GM18526 (cell line): Measurements from ENCODE around the gene TEAD3.

Experiments
- POLR2A ChIP-seq: IDR thresholded peaks from 3 replicates; pipeline ENCODE4 v1.6.1; 2011; ENCODE audit not compliant: insufficient read length; ENCODE audit errors: extremely low read depth

Gene TEAD3

GRCh38 chr6:35518566-35519312 lies 21.9 kb upstream of the TEAD3 start:
- no peak for TF ChIP-seq POLR2A

DNA sequence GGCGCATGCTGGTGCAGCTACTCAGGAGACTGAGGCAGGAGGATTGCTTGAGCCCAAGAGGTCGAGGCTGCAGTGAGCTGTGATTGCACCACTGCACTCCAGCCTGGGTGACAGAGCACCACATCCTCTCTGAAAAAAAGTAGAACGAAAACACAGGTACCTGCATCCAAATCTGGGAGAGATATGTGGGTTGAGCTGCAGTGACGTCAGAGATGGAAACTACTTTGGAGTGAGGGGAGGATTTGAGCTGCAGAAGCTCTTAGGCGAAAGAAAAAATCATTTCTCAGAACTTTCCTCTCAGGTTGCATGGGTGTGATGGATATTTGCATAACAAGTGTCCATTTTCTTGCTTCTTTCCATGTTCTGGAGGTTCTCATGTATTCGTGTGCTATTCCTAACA lies 19.8 kb upstream of the TEAD3 start:
- no peak for TF ChIP-seq POLR2A

- no peak for TF ChIP-seq POLR2A
These were observed 17.7 kb upstream of the TEAD3 start for GRCh38 chr6:35514587-35514986.

GRCh38 chr6:35512740-35513139 lies 15.9 kb upstream of the TEAD3 start, which contains the start of gene TULP1:
TSS of gene TULP1 (minus strand) at chr6:35512896. CDS start at chr6:35512858, 38 bp downstream.
- TF ChIP-seq POLR2A = no peak

DNA sequence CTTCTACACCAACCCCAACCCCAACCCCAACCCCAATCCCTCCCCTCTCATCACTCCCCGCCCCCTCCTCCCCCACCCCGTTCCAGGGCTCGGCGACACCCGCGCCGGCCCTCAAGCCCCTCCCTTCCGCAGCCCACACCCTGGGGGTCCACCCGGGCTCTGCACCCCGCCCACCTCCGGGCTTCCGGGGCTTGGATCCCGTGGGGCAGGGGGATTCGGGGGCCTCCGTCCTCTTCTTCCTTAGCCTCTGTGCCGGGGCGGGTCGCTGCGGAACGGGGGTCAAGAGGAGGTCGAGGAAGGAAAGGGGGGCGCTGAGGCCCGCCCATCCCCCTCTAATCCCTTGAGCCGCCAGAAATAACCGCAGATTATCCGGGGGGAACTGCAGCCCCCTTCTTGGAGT lies 15.1 kb upstream of the TEAD3 start:
- TF ChIP-seq POLR2A = no peak

- no peak for TF ChIP-seq POLR2A
These were observed 14.7 kb upstream of the TEAD3 start for GRCh38 chr6:35511562-35511941.

DNA sequence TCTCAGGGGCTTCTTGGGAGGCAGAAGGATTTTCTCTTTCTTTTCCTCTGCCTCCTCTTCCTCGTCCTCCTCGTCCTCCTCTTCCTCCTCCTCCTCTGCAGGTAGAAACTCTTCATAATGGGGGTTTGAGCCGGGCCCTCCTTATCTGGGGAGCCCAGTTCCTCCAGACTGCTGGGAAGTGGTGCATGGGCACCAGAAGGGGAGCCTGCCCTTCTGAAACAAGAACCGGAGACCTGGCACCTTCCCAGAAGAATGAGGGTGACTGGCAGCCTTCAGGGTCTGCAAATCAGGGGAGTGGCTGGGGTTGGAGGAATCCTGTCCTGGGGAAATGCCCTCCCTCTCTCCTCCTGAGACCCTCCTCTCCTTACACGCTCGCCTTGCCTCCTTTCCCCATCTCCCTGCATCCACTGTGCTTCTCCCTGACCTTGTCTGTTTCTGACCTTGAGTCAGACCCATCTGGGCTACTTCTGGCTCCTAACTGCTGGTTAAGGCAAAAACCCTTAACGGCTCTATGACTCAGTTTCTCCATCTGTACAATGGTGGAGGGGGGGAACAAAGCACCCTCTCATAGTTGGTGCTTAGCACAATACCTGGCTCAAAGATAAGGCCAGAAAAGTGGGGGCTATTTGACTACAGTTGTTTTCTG lies 14.2 kb upstream of the TEAD3 start:
- TF ChIP-seq POLR2A = no peak

- no peak for TF ChIP-seq POLR2A
These were observed 11.7 kb upstream of the TEAD3 start for GRCh38 chr6:35508542-35508941.

- no peak for TF ChIP-seq POLR2A
These were observed 11.1 kb upstream of the TEAD3 start for GRCh38 chr6:35508027-35508426.

DNA sequence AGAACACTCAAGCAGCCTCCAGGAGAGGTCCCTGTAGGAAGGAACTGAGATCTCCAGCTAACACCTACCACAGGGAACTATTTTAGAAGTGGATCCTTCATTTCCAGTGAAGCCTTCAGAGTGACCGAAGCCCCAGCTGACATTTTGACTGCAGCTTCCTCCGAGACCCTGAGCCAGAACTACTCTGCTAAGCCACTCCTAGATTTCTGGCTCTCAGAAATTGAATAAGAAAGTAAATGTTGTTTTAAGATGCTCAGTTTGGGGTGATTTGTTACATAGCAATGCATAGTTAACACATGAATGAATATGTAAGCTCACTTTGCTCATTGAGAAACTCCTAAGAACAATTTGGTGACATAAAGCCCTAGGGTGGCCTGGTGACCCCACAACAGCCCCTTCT lies 10.3 kb upstream of the TEAD3 start:
- TF ChIP-seq POLR2A = no peak

- TF ChIP-seq POLR2A = no peak
These were observed 9.7 kb upstream of the TEAD3 start for GRCh38 chr6:35506536-35506935.

DNA sequence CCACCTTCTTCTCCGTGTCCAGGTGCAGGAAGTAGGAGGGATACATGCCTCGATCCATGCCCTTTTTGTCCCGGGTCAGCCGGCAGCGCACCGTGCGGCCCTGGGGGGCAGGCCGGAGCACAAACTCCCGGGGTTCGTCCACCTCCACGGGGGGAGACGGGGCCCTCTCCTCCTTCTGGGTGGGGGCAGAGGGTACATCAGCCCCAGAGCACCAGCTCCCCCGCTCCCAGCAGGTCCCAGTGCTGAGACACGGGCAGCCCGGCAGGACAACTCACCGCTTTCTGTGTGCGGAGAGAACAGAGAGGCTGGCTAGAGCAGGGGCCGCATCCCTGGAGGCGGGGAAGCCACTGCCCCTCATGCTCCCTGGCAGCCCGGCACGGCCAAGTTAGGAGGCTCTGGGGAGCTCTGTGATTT lies 9.1 kb upstream of the TEAD3 start:
- no peak for TF ChIP-seq POLR2A

GRCh38 chr6:35503534-35503933 lies 6.7 kb upstream of the TEAD3 start:
- no peak for TF ChIP-seq POLR2A

DNA sequence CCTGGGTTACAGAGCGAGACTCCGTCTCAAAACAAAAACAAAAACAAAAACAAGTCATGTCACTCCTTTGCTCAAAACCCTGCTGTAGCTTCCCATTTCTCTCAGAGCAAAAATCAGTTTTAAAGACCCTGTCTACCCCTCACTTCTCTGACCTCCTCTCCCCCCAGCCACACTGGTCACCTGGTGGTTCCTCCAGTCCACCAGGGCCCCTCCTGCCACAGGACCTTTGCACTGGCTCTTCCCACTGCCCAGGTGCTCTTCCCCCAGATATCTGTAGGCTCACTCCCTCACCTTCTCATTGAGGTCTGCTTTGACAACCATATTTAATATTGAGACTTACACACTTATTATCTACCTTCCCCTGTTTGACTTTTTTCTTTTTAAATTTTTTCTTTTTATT lies 4.9 kb upstream of the TEAD3 start:
- TF ChIP-seq POLR2A = no peak

GRCh38 chr6:35500782-35501181 lies 3.9 kb upstream of the TEAD3 start:
- TF ChIP-seq POLR2A = no peak

- TF ChIP-seq POLR2A = no peak
These were observed 2.5 kb upstream of the TEAD3 start for GRCh38 chr6:35499372-35499771.
